ENCODE data around the gene KIAA0825.

KIAA0825 gene

GRCh38 chr5:94378062-94378461 is 240.3 kb downstream of the KIAA0825 start:
- no peak overlapping the region for H3K4me3 ChIP-seq (replicated peaks; ENCODE audit: low read depth, low read length)
- no peak for DNase-seq (ENCODE audit: extremely low read depth, insufficient read length)
- no peaks in the 10 kb centered on the region for H3K27me3 ChIP-seq (replicated peaks; ENCODE audit: control insufficient read depth, insufficient read depth, low read length)
- H3K36me3 ChIP-seq (ENCODE audit: control insufficient read depth, insufficient read depth, low read length), result no peaks in the 10 kb centered on the region
- TF ChIP-seq CTCF (IDR thresholded peaks at IDR 0.05; ENCODE audit: insufficient read depth, low read length, poor library complexity, severe bottlenecking), result no peak

DNA sequence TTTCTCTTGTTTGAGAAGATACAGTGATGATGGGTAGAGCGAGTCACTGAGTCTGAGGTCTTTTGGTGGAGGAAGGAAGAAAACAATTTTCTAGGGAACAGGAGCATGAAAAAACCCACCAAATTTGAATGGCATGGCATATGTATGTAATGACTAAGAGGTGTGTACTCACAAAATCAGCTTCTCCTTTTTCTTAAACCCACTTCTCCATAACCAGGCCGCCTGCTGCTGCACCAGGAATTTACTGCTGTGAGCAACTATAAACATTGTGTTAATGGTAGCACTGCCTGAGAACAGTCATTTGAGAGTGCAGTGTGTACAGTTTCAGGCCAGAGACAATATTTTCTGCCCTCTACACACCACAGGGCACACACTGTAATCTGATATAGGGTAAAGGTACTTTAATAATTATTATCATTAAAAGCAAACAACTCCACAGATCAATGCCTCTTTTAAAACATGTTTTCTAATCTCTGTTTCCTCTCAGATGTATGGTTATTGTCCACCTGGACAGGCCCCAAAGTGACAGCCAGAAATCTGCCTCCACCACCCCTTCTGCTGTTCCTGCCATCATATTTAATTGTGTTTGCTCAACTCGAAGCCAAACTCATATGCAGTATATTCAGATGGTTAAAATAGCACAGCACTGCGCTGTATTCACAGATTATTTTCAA is 241.6 kb downstream of the KIAA0825 start:
- no peak for TF ChIP-seq CTCF (IDR thresholded peaks at IDR 0.05; ENCODE audit: insufficient read depth, low read length, poor library complexity, severe bottlenecking)
- H3K4me3 ChIP-seq (replicated peaks; ENCODE audit: low read depth, low read length), result no peak overlapping the region
- H3K36me3 ChIP-seq (ENCODE audit: control insufficient read depth, insufficient read depth, low read length), result no peaks in the 10 kb centered on the region
- DNase-seq (ENCODE audit: extremely low read depth, insufficient read length), result no peak
- H3K27me3 ChIP-seq (replicated peaks; ENCODE audit: control insufficient read depth, insufficient read depth, low read length), result no peaks in the 10 kb centered on the region

DNA sequence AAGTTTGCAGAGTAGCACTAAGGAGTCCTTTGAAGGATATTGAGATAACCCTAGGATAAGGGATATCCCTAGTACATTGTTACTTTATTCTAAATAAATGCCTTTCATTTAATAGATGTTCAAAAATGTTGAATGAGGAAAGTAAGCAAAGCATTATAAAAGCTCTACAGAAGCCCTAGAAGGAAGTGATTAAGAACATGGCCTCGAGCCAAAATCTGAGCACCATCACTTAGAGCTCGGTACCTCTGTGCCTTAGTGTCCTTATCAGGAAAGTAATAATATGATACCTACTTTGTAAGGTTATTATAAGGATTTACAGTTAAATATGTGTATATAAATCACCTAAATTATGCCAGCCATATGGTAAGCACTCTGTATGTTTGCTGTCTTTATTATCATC is 242.6 kb downstream of the KIAA0825 start:
- DNase-seq (ENCODE audit: extremely low read depth, insufficient read length), result no peak
- Histone ChIP-seq H3K4me3 (replicated peaks; ENCODE audit: low read depth, low read length) (no peak overlapping the region), H3K27me3 (replicated peaks; ENCODE audit: control insufficient read depth, insufficient read depth, low read length) (no peaks in the 10 kb centered on the region), H3K36me3 (ENCODE audit: control insufficient read depth, insufficient read depth, low read length) (no peaks in the 10 kb centered on the region)
- no peak for TF ChIP-seq CTCF (IDR thresholded peaks at IDR 0.05; ENCODE audit: insufficient read depth, low read length, poor library complexity, severe bottlenecking)

GRCh38 chr5:94374336-94374735 is 244.1 kb downstream of the KIAA0825 start:
- no peak for DNase-seq (ENCODE audit: extremely low read depth, insufficient read length)
- Histone ChIP-seq H3K36me3 (ENCODE audit: control insufficient read depth, insufficient read depth, low read length) (no peaks in the 10 kb centered on the region), H3K27me3 (replicated peaks; ENCODE audit: control insufficient read depth, insufficient read depth, low read length) (no peaks in the 10 kb centered on the region), H3K4me3 (replicated peaks; ENCODE audit: low read depth, low read length) (no peak overlapping the region)
- no peak for TF ChIP-seq CTCF (IDR thresholded peaks at IDR 0.05; ENCODE audit: insufficient read depth, low read length, poor library complexity, severe bottlenecking)

- Histone ChIP-seq H3K27me3 (replicated peaks; ENCODE audit: control insufficient read depth, insufficient read depth, low read length) (no peaks in the 10 kb centered on the region), H3K4me3 (replicated peaks; ENCODE audit: low read depth, low read length) (no peak overlapping the region), H3K36me3 (ENCODE audit: control insufficient read depth, insufficient read depth, low read length) (no peaks in the 10 kb centered on the region)
- no peak for TF ChIP-seq CTCF (IDR thresholded peaks at IDR 0.05; ENCODE audit: insufficient read depth, low read length, poor library complexity, severe bottlenecking)
- no peak for DNase-seq (ENCODE audit: extremely low read depth, insufficient read length)
These were observed 250.5 kb downstream of the KIAA0825 start for GRCh38 chr5:94367900-94368299.

GRCh38 chr5:94366811-94367210 is 251.6 kb downstream of the KIAA0825 start:
- no peaks in the 10 kb centered on the region for H3K27me3 ChIP-seq (replicated peaks; ENCODE audit: control insufficient read depth, insufficient read depth, low read length)
- DNase-seq (ENCODE audit: extremely low read depth, insufficient read length), result no peak
- H3K4me3 ChIP-seq (replicated peaks; ENCODE audit: low read depth, low read length), result no peak overlapping the region
- H3K36me3 ChIP-seq (ENCODE audit: control insufficient read depth, insufficient read depth, low read length), result no peaks in the 10 kb centered on the region
- no peak for TF ChIP-seq CTCF (IDR thresholded peaks at IDR 0.05; ENCODE audit: insufficient read depth, low read length, poor library complexity, severe bottlenecking)

Data from GM06990 (cell line).